NT2/D1 (cell line): ENCODE data around the gene INO80D.

Source experiments
- YY1 ChIP-seq: IDR thresholded peaks from 2 replicates; pipeline ENCODE4 v1.6.1; 2011; ENCODE audit not compliant: insufficient read length, insufficient read depth
- ZNF274 ChIP-seq: IDR thresholded peaks from 2 replicates; pipeline ENCODE4 v1.6.1; 2011; ENCODE audit warnings: mild to moderate bottlenecking, low read depth, low read length

GRCh38 chr2:205946226-205946625 is 139.7 kb downstream of the INO80D start:
- no peak for TF ChIP-seq YY1
- no peak for TF ChIP-seq ZNF274
